Measurements from ENCODE around the gene XXYLT1.
A peak's percentile ranks its signal among the peaks of the same experiment; 100 is the strongest.
"Not testable (repeated sequence)": the region's sequence is repeated elsewhere in the genome, so short reads cannot be mapped to it uniquely, and the experiment has no call there.

Gene XXYLT1, protein sequence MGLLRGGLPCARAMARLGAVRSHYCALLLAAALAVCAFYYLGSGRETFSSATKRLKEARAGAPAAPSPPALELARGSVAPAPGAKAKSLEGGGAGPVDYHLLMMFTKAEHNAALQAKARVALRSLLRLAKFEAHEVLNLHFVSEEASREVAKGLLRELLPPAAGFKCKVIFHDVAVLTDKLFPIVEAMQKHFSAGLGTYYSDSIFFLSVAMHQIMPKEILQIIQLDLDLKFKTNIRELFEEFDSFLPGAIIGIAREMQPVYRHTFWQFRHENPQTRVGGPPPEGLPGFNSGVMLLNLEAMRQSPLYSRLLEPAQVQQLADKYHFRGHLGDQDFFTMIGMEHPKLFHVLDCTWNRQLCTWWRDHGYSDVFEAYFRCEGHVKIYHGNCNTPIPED

DNA sequence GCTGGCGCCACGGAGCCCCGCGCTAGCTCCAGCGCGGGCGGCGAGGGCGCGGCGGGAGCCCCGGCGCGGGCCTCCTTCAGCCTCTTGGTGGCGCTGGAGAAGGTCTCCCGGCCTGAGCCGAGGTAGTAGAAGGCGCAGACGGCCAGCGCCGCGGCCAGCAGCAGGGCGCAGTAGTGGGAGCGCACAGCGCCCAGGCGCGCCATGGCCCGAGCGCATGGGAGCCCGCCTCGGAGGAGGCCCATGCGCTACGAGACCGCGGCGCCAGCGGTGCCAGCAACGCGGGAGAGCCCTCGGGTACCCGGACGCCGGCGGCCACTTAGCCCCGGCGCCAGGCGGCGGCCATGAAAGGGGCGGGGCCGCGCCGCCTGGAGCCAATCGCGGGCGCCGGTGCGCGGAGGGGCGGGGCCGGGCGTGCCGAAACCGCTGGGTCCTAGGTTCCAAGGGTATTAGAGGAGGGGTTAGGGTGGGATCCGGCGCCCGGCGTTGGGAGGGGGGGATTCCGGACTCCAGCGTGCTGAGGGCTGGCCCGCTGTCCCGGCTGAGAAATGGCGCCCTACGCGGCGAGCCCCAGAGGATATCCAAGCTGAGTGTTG is at the start of gene XXYLT1:
Gene XXYLT1, minus strand, starts transcription at position 343 of the 593 bp plus-strand sequence. Its CDS starts 101 bp downstream, at position 242.
- DNase-seq: peak; percentile 92

DNA sequence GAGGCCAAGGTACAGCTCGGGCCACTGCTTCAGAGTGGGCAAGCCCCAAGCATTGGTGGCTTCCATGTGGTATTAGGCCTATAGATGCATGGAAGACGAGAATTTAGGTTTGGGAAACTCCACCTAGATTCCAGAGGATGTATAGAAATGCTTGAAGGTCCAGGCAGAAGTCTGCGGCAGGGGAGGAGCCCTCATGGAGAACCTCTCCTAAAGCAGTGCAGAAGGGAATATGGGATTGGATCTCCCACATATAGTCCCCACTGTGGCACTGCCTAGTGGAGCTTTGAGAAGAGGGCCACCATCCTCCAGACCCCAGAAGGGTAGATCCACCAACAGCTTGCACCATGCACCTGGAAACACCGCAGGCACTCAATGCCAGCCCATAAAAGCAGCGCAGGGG is 48.1 kb upstream of the XXYLT1 start:
- no peak for DNase-seq

DNA sequence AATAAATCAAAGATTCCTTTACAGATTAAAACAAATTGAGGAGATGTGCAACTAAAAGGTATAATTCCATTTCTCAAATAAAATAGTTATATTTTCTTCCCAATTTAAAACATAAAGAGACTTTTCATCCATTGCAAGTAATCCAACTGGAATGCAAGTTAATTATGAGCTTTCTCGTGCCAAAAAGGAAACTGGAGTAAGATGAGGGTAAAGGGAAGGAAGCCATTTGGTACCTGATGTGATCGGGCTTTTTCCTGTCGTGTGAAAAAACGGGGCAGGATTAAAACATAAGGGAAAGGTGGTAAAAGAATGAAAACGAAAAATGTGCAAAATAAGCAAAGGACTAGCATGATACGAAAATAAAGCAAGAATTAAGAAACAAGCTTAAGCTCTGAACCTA is 41.8 kb upstream of the XXYLT1 start:
- DNase-seq: no peak

DNA sequence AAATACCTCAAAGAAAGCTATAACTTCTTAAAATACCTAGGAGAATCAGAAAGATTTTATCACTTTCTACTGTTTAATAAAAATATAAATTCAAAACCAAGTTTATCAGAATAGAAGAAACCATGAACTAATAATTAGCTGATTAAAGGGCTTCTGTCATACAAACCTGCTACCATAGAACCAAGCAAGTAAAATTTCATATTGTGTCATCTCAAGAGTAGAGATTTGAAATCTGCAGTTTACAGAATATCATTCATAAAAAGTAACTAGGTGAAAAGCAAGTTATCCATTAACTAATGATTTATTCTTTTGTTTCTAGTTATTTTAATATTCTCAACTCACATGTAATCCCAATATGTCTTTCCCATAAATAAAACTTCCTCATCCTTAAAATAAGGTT is 36.8 kb upstream of the XXYLT1 start:
- no peak for DNase-seq

DNA sequence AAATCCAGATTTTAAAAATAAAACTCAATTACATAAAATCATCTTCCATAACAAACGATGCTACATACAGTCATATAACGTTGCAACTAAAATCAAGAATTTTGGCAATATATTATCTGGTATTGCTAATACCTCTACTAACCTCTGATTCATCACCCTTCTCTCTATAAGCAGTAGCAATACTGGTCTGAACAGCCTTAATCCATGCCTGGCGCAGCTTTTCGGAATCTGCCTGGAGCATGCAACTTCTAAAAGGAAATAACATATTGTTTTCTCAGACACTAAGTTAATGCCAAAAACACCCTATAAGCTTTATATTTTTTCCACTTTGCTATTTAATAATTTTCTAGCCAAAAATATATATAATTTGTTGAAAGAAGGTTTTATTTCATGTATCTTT is 35.4 kb upstream of the XXYLT1 start:
- no peak for DNase-seq

DNA sequence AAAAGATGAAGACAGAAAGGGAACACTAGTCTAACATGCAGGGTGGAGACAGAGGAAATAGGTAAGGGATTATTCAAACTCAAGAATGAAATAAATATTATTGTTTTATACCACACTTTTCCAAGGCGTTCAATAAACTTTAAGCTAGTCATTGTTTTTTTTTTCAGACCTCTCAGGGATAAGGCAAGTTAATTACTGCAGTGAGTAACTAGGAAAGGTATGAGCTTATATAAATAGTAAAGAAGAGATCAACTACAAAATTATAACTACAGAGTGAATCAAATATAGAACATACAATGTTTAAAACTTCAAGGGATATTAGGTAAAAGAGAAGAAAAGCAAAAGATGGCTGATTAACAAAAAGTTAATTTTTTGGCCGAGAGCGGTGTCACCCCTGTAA is 31.5 kb upstream of the XXYLT1 start:
- no peak for DNase-seq

DNA sequence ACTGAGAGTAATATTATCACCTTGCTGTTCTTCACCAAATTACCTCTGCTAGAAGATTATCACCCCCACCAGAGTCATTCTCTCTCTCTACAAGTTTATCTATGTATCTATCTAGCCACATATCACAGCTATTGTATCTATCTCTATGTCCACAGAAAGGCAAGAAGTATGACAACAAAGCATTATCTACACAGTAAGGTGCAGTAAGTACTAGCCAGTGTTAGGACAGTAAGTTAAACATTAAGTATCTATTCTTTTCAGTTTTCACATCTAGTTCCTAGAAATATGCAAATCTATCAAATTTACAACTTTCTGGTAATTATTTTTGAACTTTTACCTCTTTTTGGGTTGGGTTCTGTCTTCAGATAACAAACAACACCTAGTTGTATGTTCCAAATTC is 26.5 kb upstream of the XXYLT1 start:
- no peak for DNase-seq

DNA sequence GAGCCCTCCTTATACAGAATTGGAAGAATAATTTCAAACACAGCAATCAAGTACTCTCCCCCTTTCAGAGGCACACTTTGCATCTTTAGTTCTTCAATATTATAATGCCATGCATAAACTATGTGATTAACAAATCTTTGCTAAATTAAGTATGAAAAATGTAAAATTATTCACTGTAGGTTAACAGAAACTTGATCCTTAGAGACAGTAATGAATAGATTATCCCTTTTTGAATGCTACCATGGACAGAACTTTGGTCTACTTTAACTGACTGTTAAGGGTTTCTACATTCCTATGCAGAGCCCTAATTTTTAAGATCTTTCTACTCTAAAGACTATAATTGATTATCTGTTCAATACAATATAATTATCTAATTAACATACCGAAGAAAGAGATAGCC is 25.7 kb upstream of the XXYLT1 start:
- no peak for DNase-seq

DNA sequence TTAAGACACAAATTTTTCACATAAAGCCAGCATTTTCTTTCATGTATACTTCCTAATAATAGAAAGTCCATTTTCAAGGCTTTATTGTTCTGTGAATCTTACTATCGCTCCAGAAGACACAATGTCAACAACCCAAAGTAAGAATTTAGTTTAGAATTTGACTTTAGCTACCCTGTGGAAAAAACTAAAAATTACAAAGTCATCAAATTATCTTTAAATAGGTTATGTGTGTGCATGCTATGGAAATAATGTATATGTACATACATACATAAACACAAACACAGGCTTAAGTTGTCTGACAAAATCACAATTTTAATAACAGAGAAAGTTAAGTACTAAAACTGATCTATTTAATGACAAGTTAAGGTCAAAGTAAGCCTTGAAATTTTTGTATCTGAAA is 20.2 kb upstream of the XXYLT1 start:
- no peak for DNase-seq

DNA sequence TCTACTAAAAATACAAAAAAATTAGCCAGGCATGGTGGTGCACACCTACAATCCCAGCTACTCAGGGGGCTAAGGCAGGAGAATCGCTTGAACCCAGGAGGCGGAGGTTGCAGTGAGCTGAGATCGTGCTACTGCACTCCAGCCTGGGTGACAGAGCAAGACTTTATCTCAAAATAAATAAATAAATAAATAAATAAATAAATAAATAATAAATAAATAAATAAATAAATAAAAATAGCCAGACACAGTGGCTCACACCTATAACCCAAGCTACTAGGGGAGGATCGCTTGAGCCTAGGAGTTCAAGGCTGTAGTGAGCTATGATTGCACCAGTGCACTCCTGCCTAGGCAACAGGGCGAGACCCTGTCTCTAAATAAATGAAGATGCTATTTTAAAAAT is 19.7 kb upstream of the XXYLT1 start:
- DNase-seq: not testable (repeated sequence)

DNA sequence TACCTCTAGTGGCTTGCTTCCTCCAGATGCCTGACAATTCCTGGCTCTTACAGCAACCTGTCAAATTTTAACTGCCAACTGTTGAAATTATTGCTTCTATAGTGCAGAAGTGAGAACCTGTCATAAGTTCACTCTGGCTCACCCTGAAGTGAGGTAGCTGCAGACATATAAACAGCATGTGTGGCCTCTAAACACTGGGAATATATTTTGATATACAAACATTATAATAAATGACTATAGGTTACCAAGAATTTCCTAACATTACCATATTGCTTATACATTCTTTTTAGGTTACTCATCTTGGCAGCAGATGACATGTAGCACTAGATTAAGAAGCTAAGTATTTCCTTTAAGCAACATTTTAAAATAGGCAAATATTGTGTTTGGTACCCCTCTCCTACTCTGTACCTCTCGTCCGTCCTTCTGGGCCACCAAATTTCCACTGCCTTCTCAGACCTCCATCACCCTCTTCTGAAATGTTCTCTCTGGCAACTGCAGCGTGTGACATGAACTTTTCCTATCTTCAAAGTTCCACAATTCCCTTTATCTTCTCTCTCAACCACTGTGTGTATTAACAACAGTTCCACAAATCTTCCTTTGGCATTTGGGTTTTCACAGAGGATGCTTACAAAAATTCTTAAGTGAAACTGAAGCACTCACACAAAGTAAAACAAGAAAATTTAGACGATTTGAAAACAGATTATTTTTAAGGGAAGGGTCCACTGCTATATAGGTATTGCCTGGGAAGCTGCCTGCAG is 15.3 kb upstream of the XXYLT1 start:
- DNase-seq: no peak

DNA sequence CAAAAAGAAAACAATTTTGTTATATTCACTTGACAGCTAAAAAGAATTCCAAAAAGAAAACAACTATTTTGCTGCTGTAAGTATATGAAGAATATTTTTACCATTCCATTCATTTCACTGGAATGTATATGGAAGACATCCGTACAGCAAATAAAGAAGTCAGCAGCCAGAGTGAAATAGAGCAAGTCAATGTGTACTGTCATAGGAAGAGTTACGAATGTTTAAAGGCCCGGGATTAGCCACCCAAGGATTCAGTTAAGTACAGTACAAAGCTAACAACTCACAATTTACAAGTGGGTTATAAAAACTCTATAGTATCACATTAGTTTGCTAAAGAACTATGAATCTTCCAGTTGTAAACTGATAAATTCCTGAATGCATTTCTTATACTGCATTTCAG is 14.4 kb upstream of the XXYLT1 start:
- DNase-seq: no peak

DNA sequence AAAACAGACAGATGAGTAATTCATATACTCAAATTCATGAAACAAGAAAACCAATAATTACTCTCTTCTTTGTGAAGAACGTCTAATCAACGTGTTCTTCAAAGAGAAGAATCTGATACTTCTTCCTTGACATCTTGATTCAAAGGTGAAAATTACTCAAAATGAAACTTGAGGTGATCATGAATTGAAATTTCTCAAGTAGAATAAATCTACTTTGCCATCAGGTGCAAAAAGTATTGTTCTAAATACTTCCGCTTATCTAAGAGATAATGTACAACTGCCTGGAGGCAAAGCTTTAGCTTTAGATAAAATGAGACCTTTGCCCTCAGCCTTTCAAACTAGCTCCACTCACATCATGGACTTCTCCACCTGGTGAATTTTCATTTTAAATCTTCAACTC is 13.9 kb upstream of the XXYLT1 start:
- DNase-seq: no peak

DNA sequence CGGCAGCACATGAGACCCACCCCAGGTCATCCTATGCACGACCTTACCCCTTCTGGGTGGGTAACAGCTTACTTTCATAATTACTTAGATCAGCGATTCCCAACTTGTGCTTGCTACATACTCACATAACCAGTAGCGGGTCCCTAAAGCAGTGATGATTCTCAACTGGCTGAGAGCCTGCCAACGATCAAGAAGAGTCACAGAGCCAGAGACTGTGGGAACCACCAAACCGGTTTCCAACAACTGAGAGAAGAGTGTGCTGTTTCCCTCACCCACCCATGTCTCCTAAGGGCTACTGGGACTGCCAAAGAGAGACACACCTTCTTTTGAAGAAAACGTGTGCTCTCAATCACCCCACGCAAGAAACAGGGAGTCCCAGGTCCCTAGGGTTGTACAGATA is 12.0 kb upstream of the XXYLT1 start:
- no peak for DNase-seq

DNA sequence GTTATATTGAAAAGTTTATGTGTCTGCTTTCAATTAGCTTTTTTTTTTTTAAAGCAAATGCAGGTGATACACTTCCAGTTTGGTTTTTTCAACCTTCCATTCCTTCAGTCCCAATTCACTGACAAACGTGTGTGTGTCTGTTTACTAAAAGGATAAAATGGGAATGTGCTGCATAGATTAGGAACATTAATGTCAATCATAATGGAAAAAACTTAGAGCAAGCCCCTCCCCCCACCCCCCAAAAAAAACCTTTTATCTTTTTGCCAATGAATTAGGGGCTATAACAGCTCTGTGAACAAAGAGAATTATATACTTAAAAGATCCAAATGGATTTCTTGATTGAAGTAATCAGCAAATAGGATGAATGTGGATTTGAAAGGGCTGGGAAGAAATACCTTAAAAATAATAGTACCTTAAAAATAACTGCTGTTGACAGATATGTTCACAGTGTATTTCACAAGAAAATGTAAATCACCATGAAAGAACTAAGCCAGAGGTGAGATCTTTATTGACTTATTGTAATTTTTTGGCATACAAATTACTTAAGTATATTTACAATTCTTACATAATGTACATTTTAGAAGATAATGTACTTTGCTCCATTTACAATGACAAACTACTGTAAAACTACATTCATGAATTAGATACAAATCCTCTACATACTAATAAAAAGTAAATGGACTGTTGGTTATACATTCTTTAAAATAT is 3.5 kb upstream of the XXYLT1 start:
- DNase-seq: no peak

DNA sequence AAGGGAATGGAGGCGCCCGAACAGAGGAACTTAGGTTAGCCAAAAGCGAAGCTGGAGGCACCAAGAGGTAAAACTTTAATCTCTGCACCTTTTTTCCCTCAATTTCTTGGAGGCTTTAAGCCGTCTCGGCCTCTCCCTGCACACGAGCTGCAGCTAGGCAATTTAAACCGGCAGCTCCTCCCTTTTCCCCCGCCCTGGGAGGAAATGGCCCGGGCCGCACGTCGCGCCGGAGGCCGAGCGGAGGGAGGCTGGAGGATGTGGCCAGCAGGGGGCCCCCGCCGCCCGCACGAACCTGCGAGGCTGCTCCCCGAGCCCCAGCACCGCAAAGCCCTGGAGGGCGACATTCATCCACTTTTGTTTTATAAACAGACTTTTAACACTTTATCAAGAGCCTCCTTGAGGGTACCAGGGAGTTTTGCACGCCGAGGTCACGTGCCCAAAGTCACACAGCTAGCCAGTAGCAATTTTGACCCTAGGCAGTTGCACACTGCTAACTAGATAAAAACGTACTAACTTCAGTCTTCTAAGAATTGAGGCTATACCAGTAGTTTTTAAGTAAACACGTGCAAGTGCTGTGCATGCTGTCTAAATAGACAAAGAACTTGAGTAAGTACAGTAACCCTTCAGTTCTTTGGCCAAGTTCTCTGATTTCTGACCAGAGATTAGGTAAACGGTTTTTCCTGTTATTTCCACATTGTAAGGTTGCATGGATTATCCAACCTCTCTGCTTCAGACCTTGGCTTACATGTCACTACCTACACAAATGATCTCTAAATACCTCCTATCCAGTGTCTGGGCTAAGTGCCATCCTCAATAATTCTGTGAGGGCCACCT is 668 bp upstream of the XXYLT1 start:
- DNase-seq: peak; percentile 94

DNA sequence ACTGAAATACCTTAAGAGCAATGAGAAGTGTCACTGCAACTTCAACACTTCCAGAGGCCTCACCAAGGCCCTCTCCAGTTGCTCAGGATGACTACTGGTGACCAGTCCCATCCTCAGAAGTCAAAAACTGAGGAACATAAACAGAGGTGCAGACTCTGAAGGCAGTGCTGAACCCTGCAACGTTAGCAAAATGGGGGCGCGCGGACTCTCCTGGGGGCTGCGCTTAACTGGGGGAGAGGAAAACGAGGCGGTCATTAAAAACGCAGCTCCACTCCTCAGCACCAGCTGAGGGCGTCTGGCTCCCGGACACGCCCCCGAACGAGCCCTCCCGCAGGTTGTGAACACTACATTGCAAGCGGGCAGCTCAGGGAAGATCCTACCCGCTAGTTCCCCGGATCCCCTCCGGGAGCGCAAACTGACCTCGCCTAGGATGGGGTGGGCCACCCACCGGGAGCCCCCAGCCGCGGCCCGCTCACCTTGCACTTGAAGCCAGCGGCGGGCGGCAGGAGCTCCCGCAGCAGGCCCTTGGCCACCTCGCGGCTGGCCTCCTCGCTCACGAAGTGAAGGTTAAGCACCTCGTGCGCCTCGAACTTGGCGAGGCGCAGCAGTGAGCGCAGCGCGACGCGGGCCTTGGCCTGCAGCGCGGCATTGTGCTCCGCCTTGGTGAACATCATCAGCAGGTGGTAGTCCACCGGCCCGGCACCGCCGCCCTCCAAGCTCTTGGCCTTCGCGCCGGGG is 711 bp downstream of the XXYLT1 start:
- peak; percentile 73 for DNase-seq

DNA sequence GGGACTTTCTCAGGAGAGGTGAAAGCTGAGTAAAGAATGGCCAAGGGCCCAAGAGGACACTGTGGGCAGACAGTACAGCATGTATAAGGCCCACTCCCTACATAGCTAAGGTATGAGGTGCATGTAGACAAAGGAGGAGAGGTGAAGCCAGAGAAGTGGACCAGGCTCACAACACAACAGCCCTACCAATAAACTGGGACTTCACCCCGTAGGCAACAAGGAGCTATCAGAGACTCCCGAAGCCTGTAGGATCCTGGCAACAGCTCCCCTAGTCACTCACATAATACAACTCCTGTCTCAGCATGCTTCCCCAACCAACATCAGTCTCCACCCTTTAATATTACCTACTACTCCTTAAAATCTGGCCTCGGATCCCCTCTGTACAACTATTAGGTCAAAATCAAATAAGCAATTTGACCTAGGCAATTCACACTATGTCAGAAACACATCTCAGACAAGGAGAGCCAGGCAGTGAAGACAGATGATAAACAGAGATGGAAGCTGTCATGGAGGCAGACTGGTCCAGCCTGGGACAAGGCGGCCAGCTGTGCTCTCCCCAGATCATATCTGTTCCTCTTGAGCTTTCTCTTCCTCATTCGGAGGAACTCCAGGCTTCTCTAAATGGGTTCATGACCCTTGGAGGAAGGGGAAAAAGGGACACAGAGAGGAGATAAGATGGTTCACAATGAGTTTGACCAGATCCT is 1.4 kb downstream of the XXYLT1 start:
- no peak for DNase-seq

DNA sequence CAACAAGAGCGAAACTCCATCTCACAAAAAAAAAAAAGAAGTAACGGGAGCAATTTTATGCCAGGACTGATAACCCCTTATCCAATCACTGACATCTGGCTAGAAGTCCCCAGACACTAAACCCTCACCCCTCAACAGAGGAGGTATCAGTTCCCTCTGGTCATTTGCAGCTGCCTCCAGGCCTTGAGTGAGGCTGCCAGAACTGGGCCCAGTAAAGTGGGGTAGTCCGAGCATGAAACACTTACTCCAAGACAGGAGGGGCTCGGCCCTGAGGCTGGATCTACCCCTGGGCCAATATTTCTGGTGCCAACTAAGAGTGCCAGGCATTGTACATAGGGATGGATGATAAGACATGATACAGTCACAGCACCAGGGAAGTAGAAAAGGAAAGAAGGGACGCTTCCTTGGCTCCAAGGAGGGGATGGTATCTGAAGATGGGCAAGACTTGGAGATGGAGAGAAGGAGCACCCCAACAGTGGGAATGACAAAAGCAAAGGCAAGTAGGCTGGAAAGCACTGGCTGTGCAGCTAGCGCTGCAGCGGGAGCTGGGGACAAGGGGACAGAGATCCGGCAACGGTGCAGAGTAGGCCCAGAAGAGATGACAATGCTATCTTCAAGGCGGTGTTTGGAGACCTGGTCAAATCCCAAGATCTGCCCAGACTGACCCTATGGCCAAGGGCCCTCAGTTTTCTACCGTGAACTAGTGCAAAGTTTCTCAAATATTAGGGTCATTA is 2.2 kb downstream of the XXYLT1 start:
- DNase-seq: no peak

DNA sequence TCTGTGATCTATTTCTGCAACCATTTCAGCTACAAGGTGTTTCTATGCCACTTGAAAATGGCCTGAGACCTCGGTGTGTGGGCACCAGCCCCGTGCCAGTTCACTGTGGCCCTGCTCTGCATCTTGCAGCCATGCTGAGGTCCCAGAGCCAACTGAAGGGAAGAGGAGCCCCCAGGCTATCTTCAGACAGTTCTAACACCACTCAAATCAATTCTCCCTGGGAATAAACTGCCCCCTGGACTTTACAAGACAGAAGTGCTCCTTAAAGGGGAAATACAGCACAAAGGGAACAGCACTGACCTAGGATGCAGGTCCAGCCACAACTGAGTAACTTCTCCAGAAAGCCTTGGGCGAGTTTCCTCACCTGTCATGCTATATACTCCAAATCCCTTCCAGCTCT is 3.9 kb downstream of the XXYLT1 start:
- DNase-seq: no peak
